ENCODE measurements around the gene C10orf90. TPM values are rescaled to one million over a fixed set of nuclear protein-coding genes. Genes with fewer than 3 reads are reported as not detected.

C10orf90 gene
- total RNA-seq, 4 donors from 2014 or later = 0.06 TPM; not detected in 3

GRCh38 chr10:126584836-126585235 lies 85.7 kb downstream of the C10orf90 start:
- intact Hi-C loops (cut with DNase I) = no loop called here
- 74% methylated on average over 3 of the region's 3 CpGs for WGBS
- H3K9me3 ChIP-seq = no peaks in the 10 kb centered on the region
- peaks cover 0 to 4% (median 0%) of the 10 kb centered on the region in 4 donors for H3K27me3 ChIP-seq
- TF ChIP-seq POLR2A (IDR thresholded peaks at IDR 0.05; ENCODE audit: low read depth) = no peak
- no peak for TF ChIP-seq POLR2AphosphoS5 (IDR thresholded peaks at IDR 0.05)
- TF ChIP-seq CTCF (IDR thresholded peaks at IDR 0.05) = no peak
- no peak for TF ChIP-seq EP300 (IDR thresholded peaks at IDR 0.05)
- H3K27ac ChIP-seq (replicated peaks in 1 of 4) = no peak overlapping the region
- no peaks in the 10 kb centered on the region for H3K36me3 ChIP-seq
- DNase-seq (ENCODE audit: extremely low spot score) = no peak
- no peak overlapping the region for H3K4me3 ChIP-seq
- no peaks in the 10 kb centered on the region for H3K4me1 ChIP-seq

GRCh38 chr10:126583552-126584200 lies 86.8 kb downstream of the C10orf90 start:
- H3K4me1 ChIP-seq = no peaks in the 10 kb centered on the region
- WGBS = 50% methylated on average over 6 of the region's 6 CpGs
- DNase-seq (ENCODE audit: extremely low spot score) = peak; percentile 88
- H3K27ac ChIP-seq (replicated peaks in 1 of 4) = no peak overlapping the region
- H3K9me3 ChIP-seq = no peaks in the 10 kb centered on the region
- intact Hi-C loops (cut with DNase I) = no loop called here
- H3K4me3 ChIP-seq = no peak overlapping the region
- TF ChIP-seq POLR2AphosphoS5 (IDR thresholded peaks at IDR 0.05) (no peak), EP300 (IDR thresholded peaks at IDR 0.05) (no peak), CTCF (IDR thresholded peaks at IDR 0.05) (no peak)
- no peaks in the 10 kb centered on the region for H3K36me3 ChIP-seq
- H3K27me3 ChIP-seq = peaks cover 0 to 4% (median 0%) of the 10 kb centered on the region in 4 donors

GRCh38 chr10:126581648-126582046 lies 88.8 kb downstream of the C10orf90 start:
- TF ChIP-seq CTCF (IDR thresholded peaks at IDR 0.05) (no peak), POLR2AphosphoS5 (IDR thresholded peaks at IDR 0.05) (no peak), POLR2A (IDR thresholded peaks at IDR 0.05; ENCODE audit: low read depth) (no peak), EP300 (IDR thresholded peaks at IDR 0.05) (no peak)
- Histone ChIP-seq H3K27me3 (peaks cover 0 to 4% (median 0%) of the 10 kb centered on the region in 4 donors), H3K27ac (replicated peaks in 1 of 4) (no peak overlapping the region), H3K4me3 (no peak overlapping the region), H3K4me1 (no peaks in the 10 kb centered on the region), H3K9me3 (no peaks in the 10 kb centered on the region), H3K36me3 (no peaks in the 10 kb centered on the region)
- peak; percentile 89 for DNase-seq (ENCODE audit: extremely low spot score)
- 89% methylated on average over 5 of the region's 7 CpGs for WGBS
- intact Hi-C loops (cut with DNase I) = no loop called here

GRCh38 chr10:126580873-126581647 lies 89.4 kb downstream of the C10orf90 start:
- peak; percentile 66 for DNase-seq (ENCODE audit: extremely low spot score)
- intact Hi-C loops (cut with DNase I) = no loop called here
- TF ChIP-seq EP300 (IDR thresholded peaks at IDR 0.05) (no peak), POLR2A (IDR thresholded peaks at IDR 0.05; ENCODE audit: low read depth) (no peak), CTCF (IDR thresholded peaks at IDR 0.05) (no peak), POLR2AphosphoS5 (IDR thresholded peaks at IDR 0.05) (no peak)
- Histone ChIP-seq H3K27me3 (peaks cover 0 to 4% (median 0%) of the 10 kb centered on the region in 4 donors), H3K4me1 (no peaks in the 10 kb centered on the region), H3K9me3 (no peaks in the 10 kb centered on the region), H3K4me3 (no peak overlapping the region), H3K27ac (replicated peaks in 1 of 4) (no peak overlapping the region), H3K36me3 (no peaks in the 10 kb centered on the region)
- 78% methylated on average over 10 of the region's 10 CpGs for WGBS
